GM12878 (cell line): ENCODE results near the gene AMPD3. TPM values are rescaled to one million over a fixed set of nuclear protein-coding genes. Genes with fewer than 3 reads are reported as not detected.

Experiments used
- CBFB ChIP-seq: IDR thresholded peaks from 2 replicates; pipeline ENCODE4 v1.6.1; 2016; ENCODE audit warnings: antibody characterized with exemption, low read depth
- EED ChIP-seq: sonication (generic); IDR thresholded peaks from 2 replicates; pipeline ENCODE4 v1.6.1; 2016; ENCODE audit warnings: antibody characterized with exemption, low read depth
- HDAC6 ChIP-seq: fragments of 200-600 bp; sonication (generic); IDR thresholded peaks from one replicate; pipeline ENCODE4 v1.8.0; 2017; ENCODE audit warnings: antibody characterized with exemption; ENCODE audit not compliant: unreplicated experiment
- IKZF2 ChIP-seq, 2 experiments: fragments of 450-650 bp; IDR thresholded peaks; 2 replicates each; pipeline ENCODE4 v1.6.1; 2017; ENCODE audit warnings: mild to moderate bottlenecking in 2 of 2, moderate library complexity in 2 of 2
- KAT2A ChIP-seq: conservative IDR thresholded peaks from 2 replicates; pipeline ENCODE4 v1.6.1; 2011; ENCODE audit warnings: low read depth, low read length; ENCODE audit not compliant: control insufficient read depth
- KLF5 ChIP-seq: fragments of 450-650 bp; IDR thresholded peaks from 2 replicates; pipeline ENCODE4 v1.6.1; 2014; ENCODE audit warnings: mild to moderate bottlenecking; ENCODE audit not compliant: partially characterized antibody
- MXI1 ChIP-seq: fragments of 150-350 bp; IDR thresholded peaks from 2 replicates; pipeline ENCODE4 v1.6.1; 2011; ENCODE audit warnings: low read depth, mild to moderate bottlenecking, inconsistent platforms, low read length, improper control_type of control experiment
- SMC3 ChIP-seq: IDR thresholded peaks from 2 replicates; pipeline ENCODE4 v1.6.1; 2011; ENCODE audit warnings: low read length, improper control_type of control experiment, borderline replicate concordance
- TARDBP ChIP-seq: IDR thresholded peaks from 2 replicates; pipeline ENCODE4 v1.6.1; 2016; ENCODE audit warnings: borderline replicate concordance
- TCF12 ChIP-seq: IDR thresholded peaks from 2 replicates; pipeline ENCODE4 v1.6.1; 2011; ENCODE audit warnings: low read depth, mild to moderate bottlenecking, low read length
- TCF3 ChIP-seq: IDR thresholded peaks from 2 replicates; pipeline ENCODE4 v1.6.1; 2012; ENCODE audit warnings: low read depth, mild to moderate bottlenecking, low read length, borderline replicate concordance; ENCODE audit not compliant: insufficient read depth
- WRNIP1 ChIP-seq: IDR thresholded peaks from 2 replicates; pipeline ENCODE4 v1.6.1; 2011; ENCODE audit warnings: low read depth, low read length, improper control_type of control experiment, borderline replicate concordance
- ZNF217 ChIP-seq: fragments of 450-650 bp; IDR thresholded peaks from 2 replicates; pipeline ENCODE4 v1.6.1; 2017; ENCODE audit warnings: antibody characterized with exemption, mild to moderate bottlenecking
- ZNF622 ChIP-seq: fragments of 450-650 bp; IDR thresholded peaks from 2 replicates; pipeline ENCODE4 v1.6.1; 2017; ENCODE audit warnings: mild to moderate bottlenecking, inconsistent platforms
- polyA plus RNA-seq, 11 experiments: library from polyadenylated mRNA; depleted of rRNA in 4 of 11; unstranded in 6 of 11; stranded (reverse) in 5 of 11; fragments of >200 nt; fragmentation: Nextera tagmentation in 4 of 11; fragmentation: Illumina TruSeq in 1 of 11; extraction: Ambion mirVana in 4 of 11; extraction: Trizol in 1 of 11; gene quantifications; 1 replicate in 1 of 11; 2 replicates in 10 of 11; pipeline versions ENCODE4 v1.2.1 to v1.2.3, GENCODE V29; 2011 to 2016; ENCODE audit warnings: inconsistent platforms in 2 of 11, missing spikeins in 2 of 11, low read depth in 1 of 11
- total RNA-seq, 4 experiments: library from RNA; depleted of rRNA in 3 of 4; stranded (reverse); fragments of >200 nt in 3 of 4; fragmentation: Illumina TruSeq in 1 of 4; extraction: Trizol in 1 of 4; gene quantifications; 2 replicates each; pipeline versions ENCODE4 v1.2.1 to v1.2.3, GENCODE V29; 2013 to 2021
- TF ChIP-seq, protein P1 (sequence below): fragments of 450-650 bp; IDR thresholded peaks from 2 replicates; pipeline ENCODE4 v1.6.1; 2016; ENCODE audit warnings: mild to moderate bottlenecking
- TF ChIP-seq, protein P2 (sequence below): fragments of 450-650 bp; IDR thresholded peaks from 2 replicates; pipeline ENCODE4 v1.6.1; 2017; ENCODE audit warnings: mild to moderate bottlenecking
- TF ChIP-seq, protein P3 (sequence below): fragments of 150-350 bp; IDR thresholded peaks from 2 replicates; pipeline ENCODE4 v1.6.1; 2016; ENCODE audit warnings: low read depth, low read length
- TF ChIP-seq, protein P4 (sequence below): fragments of 450-650 bp; IDR thresholded peaks from 2 replicates; pipeline ENCODE4 v1.6.1; 2017; ENCODE audit warnings: low read depth, mild to moderate bottlenecking, moderate library complexity
- TF ChIP-seq, protein P5 (sequence below): IDR thresholded peaks from 2 replicates; pipeline ENCODE4 v1.6.1; 2012; ENCODE audit warnings: low read depth, low read length, improper control_type of control experiment
- TF ChIP-seq, protein P6 (sequence below): IDR thresholded peaks from 2 replicates; pipeline ENCODE4 v1.6.1; 2012; ENCODE audit warnings: low read depth, low read length, improper control_type of control experiment

AMPD3 gene
- total and polyA plus RNA-seq, 10 of the 15 experiments (the other 5 are each of a cell fraction or from before 2014, with no cell fraction given) = 5.6 to 28.6 (median 15.9) TPM

DNA sequence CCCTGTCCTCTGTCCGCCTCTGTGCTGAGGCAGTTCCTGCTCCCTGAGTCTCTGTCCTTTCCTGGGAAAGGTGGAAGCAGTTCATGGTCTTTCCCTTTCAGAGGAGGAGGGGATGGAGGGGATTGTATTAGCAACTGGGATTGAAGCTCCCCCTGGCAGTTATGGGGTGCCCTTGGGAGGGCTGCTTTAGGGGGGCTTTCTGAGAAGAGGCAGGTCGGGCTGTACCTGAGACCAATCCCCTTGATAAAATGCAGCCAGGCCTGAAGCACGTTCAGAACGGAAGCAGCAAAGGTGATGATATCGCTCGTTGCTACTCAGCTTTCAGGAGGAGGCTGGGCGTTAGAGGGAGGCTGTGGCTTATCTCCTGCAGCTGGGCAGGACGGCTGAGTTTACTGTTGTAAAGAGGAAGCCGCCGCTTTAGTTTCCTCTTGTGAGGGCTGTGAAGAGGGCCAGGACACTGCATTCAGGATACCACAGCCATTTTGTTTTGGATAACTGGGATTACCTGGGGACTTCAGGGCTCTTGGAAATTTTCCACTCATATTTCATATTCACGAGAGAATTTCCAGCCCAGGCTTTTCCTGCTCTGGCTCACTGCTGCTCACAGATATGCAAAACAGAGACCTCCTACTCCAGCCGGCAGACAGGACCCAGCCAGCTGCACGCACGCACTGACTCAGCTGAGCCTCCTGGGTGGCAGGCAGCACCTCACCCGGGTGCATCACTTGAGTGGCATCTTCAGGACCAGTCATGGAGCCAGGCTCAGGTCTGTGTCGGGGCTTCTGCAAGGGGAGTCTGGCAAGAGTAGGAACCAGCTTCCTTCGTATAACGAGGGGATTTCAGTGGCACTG, 798 bp downstream of the AMPD3 start (continued):
- peak; percentile 30; the same call in 1 of the 2 replicates for TF ChIP-seq MXI1
- no peak for TF ChIP-seq ZNF622
- TF ChIP-seq EED = peak; percentile 82
- TF ChIP-seq, protein P1, sequence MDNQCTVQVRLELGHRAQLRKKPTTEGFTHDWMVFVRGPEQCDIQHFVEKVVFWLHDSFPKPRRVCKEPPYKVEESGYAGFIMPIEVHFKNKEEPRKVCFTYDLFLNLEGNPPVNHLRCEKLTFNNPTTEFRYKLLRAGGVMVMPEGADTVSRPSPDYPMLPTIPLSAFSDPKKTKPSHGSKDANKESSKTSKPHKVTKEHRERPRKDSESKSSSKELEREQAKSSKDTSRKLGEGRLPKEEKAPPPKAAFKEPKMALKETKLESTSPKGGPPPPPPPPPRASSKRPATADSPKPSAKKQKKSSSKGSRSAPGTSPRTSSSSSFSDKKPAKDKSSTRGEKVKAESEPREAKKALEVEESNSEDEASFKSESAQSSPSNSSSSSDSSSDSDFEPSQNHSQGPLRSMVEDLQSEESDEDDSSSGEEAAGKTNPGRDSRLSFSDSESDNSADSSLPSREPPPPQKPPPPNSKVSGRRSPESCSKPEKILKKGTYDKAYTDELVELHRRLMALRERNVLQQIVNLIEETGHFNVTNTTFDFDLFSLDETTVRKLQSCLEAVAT = 0 out of 2 replicates have a peak, but pooled peaks have one; percentile 48
- TF ChIP-seq KAT2A = no peak
- TF ChIP-seq, protein P2, sequence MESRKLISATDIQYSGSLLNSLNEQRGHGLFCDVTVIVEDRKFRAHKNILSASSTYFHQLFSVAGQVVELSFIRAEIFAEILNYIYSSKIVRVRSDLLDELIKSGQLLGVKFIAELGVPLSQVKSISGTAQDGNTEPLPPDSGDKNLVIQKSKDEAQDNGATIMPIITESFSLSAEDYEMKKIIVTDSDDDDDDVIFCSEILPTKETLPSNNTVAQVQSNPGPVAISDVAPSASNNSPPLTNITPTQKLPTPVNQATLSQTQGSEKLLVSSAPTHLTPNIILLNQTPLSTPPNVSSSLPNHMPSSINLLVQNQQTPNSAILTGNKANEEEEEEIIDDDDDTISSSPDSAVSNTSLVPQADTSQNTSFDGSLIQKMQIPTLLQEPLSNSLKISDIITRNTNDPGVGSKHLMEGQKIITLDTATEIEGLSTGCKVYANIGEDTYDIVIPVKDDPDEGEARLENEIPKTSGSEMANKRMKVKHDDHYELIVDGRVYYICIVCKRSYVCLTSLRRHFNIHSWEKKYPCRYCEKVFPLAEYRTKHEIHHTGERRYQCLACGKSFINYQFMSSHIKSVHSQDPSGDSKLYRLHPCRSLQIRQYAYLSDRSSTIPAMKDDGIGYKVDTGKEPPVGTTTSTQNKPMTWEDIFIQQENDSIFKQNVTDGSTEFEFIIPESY = no peak
- TF ChIP-seq KLF5 = peak; percentile 50
- TF ChIP-seq WRNIP1 = no peak
- TF ChIP-seq TARDBP = 0 out of 2 replicates have a peak, but pooled peaks have one; percentile 40
- TF ChIP-seq TCF12 = peak; percentile 79
- TF ChIP-seq, protein P3, sequence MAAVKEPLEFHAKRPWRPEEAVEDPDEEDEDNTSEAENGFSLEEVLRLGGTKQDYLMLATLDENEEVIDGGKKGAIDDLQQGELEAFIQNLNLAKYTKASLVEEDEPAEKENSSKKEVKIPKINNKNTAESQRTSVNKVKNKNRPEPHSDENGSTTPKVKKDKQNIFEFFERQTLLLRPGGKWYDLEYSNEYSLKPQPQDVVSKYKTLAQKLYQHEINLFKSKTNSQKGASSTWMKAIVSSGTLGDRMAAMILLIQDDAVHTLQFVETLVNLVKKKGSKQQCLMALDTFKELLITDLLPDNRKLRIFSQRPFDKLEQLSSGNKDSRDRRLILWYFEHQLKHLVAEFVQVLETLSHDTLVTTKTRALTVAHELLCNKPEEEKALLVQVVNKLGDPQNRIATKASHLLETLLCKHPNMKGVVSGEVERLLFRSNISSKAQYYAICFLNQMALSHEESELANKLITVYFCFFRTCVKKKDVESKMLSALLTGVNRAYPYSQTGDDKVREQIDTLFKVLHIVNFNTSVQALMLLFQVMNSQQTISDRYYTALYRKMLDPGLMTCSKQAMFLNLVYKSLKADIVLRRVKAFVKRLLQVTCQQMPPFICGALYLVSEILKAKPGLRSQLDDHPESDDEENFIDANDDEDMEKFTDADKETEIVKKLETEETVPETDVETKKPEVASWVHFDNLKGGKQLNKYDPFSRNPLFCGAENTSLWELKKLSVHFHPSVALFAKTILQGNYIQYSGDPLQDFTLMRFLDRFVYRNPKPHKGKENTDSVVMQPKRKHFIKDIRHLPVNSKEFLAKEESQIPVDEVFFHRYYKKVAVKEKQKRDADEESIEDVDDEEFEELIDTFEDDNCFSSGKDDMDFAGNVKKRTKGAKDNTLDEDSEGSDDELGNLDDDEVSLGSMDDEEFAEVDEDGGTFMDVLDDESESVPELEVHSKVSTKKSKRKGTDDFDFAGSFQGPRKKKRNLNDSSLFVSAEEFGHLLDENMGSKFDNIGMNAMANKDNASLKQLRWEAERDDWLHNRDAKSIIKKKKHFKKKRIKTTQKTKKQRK = no peak
- TF ChIP-seq IKZF2 (IDR thresholded peaks at IDR 0.05) = peak; percentile 60 to 76
- TF ChIP-seq HDAC6 = no peak
- TF ChIP-seq, protein P4, sequence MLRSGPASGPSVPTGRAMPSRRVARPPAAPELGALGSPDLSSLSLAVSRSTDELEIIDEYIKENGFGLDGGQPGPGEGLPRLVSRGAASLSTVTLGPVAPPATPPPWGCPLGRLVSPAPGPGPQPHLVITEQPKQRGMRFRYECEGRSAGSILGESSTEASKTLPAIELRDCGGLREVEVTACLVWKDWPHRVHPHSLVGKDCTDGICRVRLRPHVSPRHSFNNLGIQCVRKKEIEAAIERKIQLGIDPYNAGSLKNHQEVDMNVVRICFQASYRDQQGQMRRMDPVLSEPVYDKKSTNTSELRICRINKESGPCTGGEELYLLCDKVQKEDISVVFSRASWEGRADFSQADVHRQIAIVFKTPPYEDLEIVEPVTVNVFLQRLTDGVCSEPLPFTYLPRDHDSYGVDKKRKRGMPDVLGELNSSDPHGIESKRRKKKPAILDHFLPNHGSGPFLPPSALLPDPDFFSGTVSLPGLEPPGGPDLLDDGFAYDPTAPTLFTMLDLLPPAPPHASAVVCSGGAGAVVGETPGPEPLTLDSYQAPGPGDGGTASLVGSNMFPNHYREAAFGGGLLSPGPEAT = peak; percentile 66
- no peak for TF ChIP-seq ZNF217
- TF ChIP-seq, protein P5, sequence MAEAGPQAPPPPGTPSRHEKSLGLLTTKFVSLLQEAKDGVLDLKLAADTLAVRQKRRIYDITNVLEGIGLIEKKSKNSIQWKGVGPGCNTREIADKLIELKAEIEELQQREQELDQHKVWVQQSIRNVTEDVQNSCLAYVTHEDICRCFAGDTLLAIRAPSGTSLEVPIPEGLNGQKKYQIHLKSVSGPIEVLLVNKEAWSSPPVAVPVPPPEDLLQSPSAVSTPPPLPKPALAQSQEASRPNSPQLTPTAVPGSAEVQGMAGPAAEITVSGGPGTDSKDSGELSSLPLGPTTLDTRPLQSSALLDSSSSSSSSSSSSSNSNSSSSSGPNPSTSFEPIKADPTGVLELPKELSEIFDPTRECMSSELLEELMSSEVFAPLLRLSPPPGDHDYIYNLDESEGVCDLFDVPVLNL = no peak
- TF ChIP-seq CBFB = 0 out of 2 replicates have a peak, but pooled peaks have one; percentile 30
- no peak for TF ChIP-seq SMC3
- TF ChIP-seq, protein P6, sequence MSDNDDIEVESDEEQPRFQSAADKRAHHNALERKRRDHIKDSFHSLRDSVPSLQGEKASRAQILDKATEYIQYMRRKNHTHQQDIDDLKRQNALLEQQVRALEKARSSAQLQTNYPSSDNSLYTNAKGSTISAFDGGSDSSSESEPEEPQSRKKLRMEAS = 0 out of 2 replicates have a peak, but pooled peaks have one; percentile 6
- peak; percentile 51; the same call in 1 of the 2 replicates for TF ChIP-seq TCF3
